Kidney epithelial cell (primary cell): ENCODE measurements around the gene SFRP5. TPM values are rescaled to one million over a fixed set of nuclear protein-coding genes. Genes with fewer than 3 reads are reported as not detected.
A peak's percentile ranks its signal among the peaks of the same experiment; 100 is the strongest.

Experiments used
- DNase-seq: peaks from one replicate; pipeline ENCODE4 v3.0.0-alpha.2; 2010; ENCODE audit warnings: low read depth
- H3K27me3 ChIP-seq: 2 replicates; pipeline ENCODE4 v1.6.0; 2011; ENCODE audit warnings: low read length; ENCODE audit not compliant: control insufficient read depth, insufficient read depth
- H3K36me3 ChIP-seq: 2 replicates; pipeline ENCODE4 v1.5.1; 2011; ENCODE audit warnings: low read length; ENCODE audit not compliant: control insufficient read depth, insufficient read depth
- H3K4me3 ChIP-seq: 2 replicates; pipeline ENCODE4 v1.5.1; 2011; ENCODE audit warnings: low read depth, mild to moderate bottlenecking, control low read depth, low read length
- total RNA-seq: library from RNA; depleted of rRNA; stranded (reverse); fragments of >200 nt; gene quantifications from 2 replicates; pipeline ENCODE4 v1.2.3, GENCODE V29; 2015
- TF ChIP-seq, protein P1 (sequence below): IDR thresholded peaks from 2 replicates; pipeline ENCODE4 v1.5.1; 2011; ENCODE audit warnings: mild to moderate bottlenecking, moderate library complexity, low read length, control low read depth, inconsistent platforms; ENCODE audit not compliant: insufficient read depth, poor library complexity, severe bottlenecking

SFRP5 gene
- total RNA-seq, 1 donor from 2014 or later: not detected

DNA sequence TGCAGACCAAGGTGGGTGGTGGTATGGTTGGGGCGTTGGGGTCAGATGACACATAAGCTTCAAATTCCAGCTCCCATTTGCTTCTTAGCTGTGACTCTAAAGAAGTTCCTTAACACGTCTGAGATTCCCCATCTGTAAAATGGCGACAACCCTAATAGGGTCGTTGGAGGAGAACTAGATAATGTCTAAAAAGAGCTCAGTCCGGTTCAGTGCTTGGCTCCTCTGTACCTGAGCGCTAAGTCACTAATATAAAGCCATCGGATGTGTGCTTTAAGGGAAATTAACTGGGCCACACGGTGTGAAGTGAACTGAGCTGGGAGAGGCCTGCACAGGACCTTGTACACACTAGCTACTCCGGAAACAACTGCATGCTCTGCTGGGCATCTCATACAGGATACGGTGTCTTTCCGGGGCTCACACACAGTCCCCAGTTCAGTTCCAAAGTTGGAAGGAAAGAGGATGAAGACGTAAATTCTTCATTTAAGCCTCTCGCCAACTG, 35.3 kb downstream of the SFRP5 start:
- no peaks in the 10 kb centered on the region for H3K36me3 ChIP-seq
- H3K27me3 ChIP-seq: no peaks in the 10 kb centered on the region
- TF ChIP-seq, protein P1, sequence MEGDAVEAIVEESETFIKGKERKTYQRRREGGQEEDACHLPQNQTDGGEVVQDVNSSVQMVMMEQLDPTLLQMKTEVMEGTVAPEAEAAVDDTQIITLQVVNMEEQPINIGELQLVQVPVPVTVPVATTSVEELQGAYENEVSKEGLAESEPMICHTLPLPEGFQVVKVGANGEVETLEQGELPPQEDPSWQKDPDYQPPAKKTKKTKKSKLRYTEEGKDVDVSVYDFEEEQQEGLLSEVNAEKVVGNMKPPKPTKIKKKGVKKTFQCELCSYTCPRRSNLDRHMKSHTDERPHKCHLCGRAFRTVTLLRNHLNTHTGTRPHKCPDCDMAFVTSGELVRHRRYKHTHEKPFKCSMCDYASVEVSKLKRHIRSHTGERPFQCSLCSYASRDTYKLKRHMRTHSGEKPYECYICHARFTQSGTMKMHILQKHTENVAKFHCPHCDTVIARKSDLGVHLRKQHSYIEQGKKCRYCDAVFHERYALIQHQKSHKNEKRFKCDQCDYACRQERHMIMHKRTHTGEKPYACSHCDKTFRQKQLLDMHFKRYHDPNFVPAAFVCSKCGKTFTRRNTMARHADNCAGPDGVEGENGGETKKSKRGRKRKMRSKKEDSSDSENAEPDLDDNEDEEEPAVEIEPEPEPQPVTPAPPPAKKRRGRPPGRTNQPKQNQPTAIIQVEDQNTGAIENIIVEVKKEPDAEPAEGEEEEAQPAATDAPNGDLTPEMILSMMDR: no peak
- no peak for DNase-seq
- H3K4me3 ChIP-seq: no peak overlapping the region

DNA sequence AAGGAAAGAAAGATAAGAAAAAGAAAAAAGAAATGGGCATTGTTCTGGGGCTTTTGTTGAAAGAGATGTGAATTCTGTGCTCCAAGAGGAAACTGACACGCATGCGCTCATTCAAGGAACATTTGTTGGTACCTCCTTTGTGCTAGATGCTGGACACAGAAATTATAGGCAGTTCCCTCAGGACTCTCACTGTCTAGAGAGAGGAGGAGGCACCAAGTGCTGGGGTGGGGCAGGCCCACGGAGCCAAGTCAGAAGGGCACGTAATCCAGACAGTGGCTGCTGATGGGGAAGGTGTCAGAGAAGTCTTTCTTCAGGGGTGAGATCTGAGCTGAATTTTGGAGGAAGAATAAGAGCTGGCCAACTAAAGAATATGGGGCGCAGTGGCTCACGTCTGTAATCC, 37.8 kb downstream of the SFRP5 start:
- TF ChIP-seq, protein P1: no peak
- H3K36me3 ChIP-seq: no peaks in the 10 kb centered on the region
- no peak for DNase-seq
- H3K27me3 ChIP-seq: no peaks in the 10 kb centered on the region
- no peak overlapping the region for H3K4me3 ChIP-seq

DNA sequence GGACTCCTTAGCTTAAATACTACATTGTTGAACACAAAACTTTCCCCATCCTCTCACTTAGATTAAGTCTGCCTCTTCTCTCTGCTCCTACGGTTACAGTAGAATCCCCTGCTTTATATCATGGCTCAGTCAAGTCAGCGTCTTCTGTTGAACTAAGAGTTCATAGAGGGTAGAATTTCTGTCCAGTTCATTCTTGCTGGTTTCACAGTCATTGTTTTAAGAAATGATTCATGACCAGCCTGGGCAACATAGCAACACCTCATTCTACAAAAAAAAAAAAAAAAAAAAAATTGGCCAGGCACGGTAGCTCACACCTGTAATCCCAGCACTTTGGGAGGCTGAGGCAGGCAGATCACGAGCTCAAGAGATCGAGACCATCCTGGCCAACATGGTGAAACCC, 38.5 kb downstream of the SFRP5 start:
- no peak for DNase-seq
- Histone ChIP-seq H3K4me3 (no peak overlapping the region), H3K36me3 (no peaks in the 10 kb centered on the region), H3K27me3 (no peaks in the 10 kb centered on the region)
- TF ChIP-seq, protein P1: no peak

DNA sequence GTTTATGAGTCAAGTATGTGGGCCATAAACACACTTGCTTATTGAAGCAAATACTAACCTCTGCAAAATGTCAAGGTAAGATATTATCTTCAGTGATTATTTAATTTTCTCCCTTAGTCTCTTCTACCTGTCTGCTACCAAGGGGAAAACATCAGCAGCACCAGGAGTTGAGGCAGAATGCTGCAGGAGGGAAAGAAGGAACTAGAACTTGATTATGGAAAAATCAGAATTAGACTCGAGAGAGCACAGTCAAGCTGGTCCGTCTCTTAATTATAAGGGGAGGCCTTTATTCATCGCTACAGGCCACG, 39.8 kb downstream of the SFRP5 start:
- H3K36me3 ChIP-seq: no peaks in the 10 kb centered on the region
- no peak for DNase-seq
- TF ChIP-seq, protein P1: no peak
- H3K4me3 ChIP-seq: no peak overlapping the region
- no peaks in the 10 kb centered on the region for H3K27me3 ChIP-seq

DNA sequence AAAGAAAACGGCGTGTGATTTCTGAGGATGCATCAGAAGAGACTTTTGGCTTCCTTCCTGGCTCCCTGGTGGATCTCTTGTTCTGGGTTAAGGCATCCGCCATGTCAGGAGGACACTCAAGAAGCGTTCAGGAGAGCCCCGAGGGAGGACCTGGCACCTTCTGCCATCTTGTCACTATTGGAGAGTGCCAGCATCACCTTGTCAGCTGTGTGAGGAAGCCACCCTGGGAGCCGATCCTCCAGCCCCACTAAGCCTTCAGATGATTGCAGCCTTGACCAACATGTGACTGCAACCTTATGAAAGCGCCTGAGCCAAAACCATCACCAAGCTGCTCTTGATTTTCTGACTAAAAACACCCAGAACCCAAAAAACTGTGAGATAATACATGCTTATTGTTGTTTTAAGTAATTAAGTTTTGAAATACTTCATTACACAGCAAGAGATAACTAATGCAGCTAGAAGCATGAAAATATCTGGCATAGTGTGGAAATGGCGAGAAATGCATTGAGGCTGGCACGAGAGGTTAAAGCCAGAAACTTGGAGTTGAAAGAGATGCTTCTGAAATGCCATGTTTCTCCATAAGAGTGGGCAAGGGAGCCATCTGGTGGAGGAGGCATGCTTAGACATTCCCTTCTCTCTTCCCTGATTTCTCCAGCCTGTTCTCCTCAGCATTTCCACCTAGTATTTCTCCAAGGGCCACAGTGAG, 40.3 kb downstream of the SFRP5 start:
- H3K4me3 ChIP-seq: no peak overlapping the region
- TF ChIP-seq, protein P1: peak; percentile 82
- no peaks in the 10 kb centered on the region for H3K27me3 ChIP-seq
- DNase-seq: no peak
- no peaks in the 10 kb centered on the region for H3K36me3 ChIP-seq

DNA sequence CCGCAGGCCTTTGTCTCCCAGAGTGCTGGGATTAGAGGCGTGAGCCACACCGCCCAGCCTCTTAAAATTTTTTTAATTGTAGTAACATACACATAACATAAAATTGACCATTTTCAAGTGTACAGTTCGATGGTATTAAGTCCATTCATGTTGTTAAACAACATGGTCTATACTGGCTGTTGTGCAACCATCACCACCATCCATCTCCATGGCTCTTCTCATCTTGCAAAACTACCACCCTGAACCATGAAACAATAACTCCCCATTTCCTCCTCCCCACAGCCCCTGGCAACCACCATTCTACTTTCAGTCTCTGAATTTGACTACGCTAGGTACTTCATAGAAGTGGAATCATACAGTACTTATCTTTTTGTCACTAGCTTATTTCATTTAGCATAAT, 42.8 kb downstream of the SFRP5 start:
- Histone ChIP-seq H3K27me3 (no peaks in the 10 kb centered on the region), H3K4me3 (no peak overlapping the region), H3K36me3 (no peaks in the 10 kb centered on the region)
- TF ChIP-seq, protein P1: no peak
- no peak for DNase-seq
